ENCODE measurements around the gene PYDC1.
A peak's percentile ranks its signal among the peaks of the same experiment; 100 is the strongest.
"Not testable (repeated sequence)": the region's sequence is repeated elsewhere in the genome, so short reads cannot be mapped to it uniquely, and the experiment has no call there.

Gene PYDC1

GRCh38 chr16:31221357-31222160 lies 4.6 kb upstream of the PYDC1 start:
- DNase-seq, result no peak

DNA sequence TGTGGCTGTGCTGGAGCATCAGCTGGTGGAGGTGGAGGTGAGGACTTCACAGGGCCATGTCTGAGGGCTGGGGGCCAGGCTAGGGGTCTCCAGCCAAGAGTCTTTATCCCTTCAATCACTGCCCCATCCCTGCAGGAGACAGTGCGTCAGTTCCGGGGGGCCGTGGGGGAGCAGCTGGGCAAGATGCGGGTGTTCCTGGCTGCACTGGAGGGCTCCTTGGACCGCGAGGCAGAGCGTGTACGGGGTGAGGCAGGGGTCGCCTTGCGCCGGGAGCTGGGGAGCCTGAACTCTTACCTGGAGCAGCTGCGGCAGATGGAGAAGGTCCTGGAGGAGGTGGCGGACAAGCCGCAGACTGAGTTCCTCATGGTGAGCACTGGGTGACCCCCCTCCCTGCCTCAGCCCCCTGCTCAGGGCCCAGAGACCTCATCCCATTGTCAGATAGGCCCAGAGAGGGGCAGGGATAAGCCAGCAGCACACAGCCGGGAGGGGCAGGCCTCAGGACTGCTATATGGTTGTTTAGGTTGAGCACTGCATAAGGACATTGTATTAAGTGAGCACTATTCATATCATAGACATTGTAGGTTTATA lies 2.3 kb upstream of the PYDC1 start:
- no peak for DNase-seq

- DNase-seq, result no peak
Measured at GRCh38 chr16:31217136-31217530, 198 bp upstream of the PYDC1 start.

GRCh38 chr16:31215287-31216162 lies 1.4 kb downstream of the PYDC1 start:
- peak; percentile 65 for DNase-seq

GRCh38 chr16:31214708-31215286 lies 2.1 kb downstream of the PYDC1 start:
- DNase-seq, result no peak

DNA sequence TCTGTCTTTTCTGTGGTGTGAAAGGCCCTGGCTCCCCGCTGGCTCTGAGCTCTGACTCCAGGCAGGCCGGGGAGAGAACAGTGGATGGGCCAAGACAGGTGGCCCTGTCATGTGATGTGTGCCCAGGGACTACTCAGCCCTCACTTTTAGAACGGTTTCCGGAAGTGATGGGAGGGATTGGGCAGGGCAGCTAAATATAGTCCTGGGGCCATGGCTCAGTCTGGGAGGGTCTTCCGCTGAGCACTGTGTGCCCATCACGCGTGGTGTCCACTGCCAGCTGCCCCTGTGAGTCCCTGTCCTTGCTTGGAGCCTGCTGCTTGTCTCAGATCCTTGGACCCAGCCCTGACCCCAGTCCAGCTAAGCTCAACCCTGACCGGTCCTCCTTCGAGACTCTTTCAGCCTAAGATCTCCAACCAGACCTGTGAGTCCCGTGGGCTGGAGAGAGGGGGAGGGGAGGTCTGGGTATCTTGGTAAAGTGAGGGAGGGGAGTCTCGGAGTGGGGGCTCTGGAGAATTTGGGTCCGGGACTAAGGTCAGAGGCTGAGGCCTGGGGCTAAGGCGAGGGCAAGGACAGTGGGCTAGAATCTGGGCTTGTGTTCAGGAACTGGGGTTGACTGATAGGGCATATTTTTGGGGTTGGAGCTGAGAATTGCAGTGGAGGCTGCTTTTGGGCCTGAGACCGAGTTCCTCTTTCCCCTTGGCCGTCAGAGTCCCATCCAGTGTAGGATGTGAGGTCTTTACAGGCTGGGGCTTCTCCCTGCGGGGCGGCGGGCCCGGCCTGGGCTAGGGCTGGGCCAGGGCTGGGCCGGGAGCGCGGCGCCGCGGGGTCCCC lies 2.8 kb downstream of the PYDC1 start, which contains the start of gene TRIM72:
Gene TRIM72 (plus strand): TSS at position 243 of the 831 bp plus-strand sequence. CDS start 620 bp downstream, outside the sequence.
- DNase-seq, result no peak

DNA sequence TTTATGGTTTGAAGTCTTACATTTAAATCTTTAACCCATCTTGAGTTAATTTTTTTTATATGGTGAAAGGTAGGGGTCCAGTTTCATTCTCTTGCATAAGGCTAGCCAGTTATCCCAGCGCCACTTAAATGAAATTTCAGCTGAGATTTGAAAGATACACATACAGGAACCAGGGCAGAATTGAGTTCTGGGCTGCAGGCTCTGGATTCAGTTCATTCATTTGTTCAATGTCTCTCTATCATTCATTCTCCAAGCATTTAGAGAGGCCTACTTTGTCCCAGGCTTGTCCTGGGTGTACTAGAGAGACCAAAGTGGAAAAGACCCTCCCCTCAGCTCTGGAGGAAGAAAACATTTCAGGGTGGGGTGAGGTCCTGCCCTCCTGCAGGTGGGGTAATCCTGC lies 3.6 kb downstream of the PYDC1 start:
- DNase-seq, result no peak

- DNase-seq, result no peak
Measured at GRCh38 chr16:31206776-31207175, 10.2 kb downstream of the PYDC1 start.

- DNase-seq, result no peak
Measured at GRCh38 chr16:31204871-31205666, 11.9 kb downstream of the PYDC1 start.

- DNase-seq, result peak; percentile 77
Measured at GRCh38 chr16:31202414-31203375, 14.2 kb downstream of the PYDC1 start, which contains the start of gene PYCARD. PYCARD (minus strand) TSS chr16:31202760; CDS start chr16:31202690, 70 bp downstream.

DNA sequence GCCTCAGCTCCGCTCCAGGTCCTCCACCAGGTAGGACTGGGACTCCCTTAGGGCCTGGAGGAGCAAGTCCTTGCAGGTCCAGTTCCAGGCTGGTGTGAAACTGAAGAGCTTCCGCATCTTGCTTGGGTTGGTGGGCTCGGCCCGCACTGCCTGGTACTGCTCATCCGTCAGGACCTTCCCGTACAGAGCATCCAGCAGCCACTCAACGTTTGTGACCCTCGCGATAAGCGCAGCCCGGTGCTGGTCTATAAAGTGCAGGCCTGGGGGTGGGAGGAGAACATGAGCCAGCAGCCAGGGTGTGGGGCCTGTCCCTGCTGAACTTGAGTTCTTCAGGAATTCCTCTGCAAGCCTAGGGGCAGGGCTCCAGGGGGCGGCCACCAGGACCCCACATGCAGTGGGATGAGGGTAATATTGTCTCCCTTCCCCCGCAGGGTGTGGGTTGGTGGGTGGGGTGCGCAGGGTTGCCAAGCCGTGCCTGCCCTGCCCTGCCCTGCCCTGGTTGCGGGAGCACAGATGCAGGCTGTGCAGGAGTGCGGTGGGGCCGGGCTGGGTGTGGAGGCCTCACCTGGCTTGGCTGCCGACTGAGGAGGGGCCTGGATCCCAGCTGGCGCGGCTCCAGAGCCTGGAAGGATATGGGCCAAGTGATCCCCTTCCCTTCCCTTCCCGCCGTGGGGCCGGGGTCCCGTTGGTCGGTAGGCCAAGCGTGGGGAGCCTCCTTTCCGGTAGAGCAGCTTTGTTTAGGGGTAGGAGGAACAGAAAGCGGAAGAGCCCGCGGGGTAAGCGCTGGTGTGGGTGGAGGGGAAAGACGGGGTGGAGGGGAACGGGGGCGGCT lies 15.1 kb downstream of the PYDC1 start:
- DNase-seq, result peak; percentile 55

DNA sequence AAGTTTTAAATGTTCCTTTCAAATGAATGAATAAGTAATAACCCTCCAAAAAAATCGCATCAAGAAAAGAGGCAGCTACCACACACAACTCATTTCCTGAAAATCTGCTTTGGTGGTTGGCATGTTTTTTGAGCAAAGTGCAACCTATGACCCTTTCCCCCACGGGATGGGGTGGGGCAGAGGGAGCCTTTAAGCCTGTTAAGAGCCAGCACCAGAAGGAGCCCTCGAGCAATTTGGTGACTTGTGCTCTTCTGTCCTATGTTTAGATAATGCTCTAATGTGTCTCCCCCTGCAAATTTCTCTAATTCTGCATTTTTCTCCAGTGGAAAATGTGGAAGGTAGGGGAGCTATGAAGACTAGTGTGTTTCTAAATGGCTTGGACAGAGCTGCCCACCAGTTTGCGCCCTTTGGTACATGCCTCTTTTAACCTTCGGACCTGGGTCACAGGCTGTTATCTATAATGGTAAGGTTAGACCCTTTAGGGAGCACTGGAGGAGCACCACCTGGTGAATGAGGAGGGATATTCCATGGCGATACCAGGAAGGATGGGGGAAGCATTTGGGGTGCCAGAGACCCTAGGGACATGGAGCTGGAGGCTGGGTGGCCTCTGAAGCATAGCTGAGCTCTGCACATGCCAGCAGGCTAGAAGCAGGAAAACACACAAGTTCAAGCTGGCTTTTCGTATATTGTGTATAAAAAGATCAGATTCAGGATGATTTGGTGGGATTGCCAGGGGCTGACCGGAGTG lies 15.9 kb downstream of the PYDC1 start:
- DNase-seq, result peak; percentile 59

DNA sequence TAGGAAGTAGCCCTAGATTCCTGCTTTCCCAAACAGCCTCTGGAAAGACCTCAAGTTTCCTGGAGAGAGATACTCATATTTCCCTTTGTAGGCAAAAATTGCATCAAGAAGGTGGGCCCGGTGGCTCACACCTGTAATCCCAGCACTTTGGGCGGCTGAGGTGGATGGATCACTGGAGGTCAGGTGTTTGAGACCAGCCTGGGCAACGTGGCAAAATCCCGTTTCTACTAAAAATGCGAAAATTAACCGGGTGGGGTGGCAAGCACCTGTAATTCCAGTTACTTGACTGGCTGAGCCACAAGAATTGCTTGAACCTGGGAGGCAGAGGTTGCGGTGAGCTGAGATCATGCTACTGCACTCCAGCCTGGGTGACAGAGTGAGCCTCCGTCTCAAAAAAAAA lies 16.8 kb downstream of the PYDC1 start:
- not testable (repeated sequence) for DNase-seq

DNA sequence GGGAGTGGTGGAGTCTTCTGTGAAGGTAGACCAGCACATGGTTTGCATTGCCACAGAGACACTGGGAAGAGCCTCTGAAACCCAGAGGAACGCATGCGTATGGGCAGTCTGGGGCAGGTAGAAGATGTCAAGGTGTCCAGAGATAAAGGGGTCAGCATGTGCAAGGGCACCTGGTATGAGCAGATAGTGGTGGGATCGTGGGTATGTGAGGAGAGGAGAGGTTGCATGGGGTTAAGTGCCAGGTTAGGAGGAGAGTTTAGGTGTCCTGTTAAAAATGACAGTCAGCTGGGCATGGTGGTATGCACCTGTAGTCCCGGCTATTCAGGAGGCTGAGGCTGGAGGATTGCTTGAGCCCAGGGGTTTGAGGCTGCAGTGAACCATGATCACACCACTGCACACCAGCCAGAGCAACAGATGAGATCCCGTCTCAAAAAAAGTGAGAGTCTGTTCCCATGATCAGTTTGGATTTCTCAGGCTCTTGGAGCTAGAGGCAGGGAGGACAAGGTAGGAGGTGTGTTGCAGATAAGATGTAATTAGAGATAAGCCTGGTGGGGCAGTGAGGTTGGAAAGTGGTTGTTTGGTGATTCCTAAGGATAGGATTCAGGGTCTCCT lies 17.4 kb downstream of the PYDC1 start:
- DNase-seq, result no peak

DNA sequence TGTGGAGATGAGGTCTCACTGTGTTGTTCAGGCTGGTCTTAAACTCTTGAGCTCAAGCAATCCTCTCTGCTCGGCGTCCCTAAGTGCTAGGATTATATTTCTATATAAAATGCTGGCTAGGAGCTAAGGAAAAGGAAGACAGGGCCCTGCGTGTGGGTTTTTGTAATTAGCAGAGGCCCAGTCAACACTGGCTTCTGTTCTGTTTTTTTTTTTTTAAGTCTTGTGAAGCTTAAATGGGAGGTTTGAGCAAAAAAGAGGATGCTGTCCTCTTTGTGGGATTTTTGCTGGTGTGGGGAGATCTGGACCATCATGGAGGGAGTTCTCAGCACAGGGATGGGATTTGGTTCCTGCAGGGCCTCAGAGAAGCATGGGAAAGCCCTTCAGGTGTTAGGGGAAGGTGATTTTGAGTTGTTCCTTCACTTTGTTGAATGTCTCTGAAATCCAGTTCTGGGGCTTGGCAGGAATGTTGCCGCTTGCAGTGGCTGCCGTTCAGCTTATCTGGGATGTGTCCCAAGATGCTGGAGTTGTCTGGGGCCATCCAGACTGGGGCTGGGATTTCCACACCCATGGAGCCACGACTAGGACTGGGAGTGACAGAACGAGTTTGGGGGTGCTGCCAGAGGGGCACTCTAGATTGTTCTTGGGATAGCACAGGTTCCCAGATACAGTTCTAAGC lies 18.6 kb downstream of the PYDC1 start:
- no peak for DNase-seq

- DNase-seq, result no peak
Measured at GRCh38 chr16:31196324-31197088, 20.4 kb downstream of the PYDC1 start.
